Measurements from ENCODE around the gene TRMU. TPM values are rescaled to one million over a fixed set of nuclear protein-coding genes. Genes with fewer than 3 reads are reported as not detected.

The TRMU gene
- total and polyA plus RNA-seq, 4 donors = 14.3 to 34.4 (median 18.6) TPM

GRCh38 chr22:46397514-46397913 lies 62.0 kb downstream of the TRMU start:
- Histone ChIP-seq H3K9ac (ENCODE audit: low read depth in 1 of 2, low read length in 2 of 2) (no peak overlapping the region), H3K27ac (ENCODE audit: low read depth in 1 of 2, low read length in 2 of 2) (no peak overlapping the region), H3K4me3 (ENCODE audit: low read depth in 1 of 3, low read length in 3 of 3) (no peak overlapping the region), H3K9me3 (ENCODE audit: control insufficient read depth in 4 of 4, low read length in 3 of 4) (no peaks in the 10 kb centered on the region), H3K36me3 (ENCODE audit: control insufficient read depth in 4 of 4, insufficient read depth in 3 of 4, low read depth in 1 of 4, low read length in 3 of 4) (no peaks in the 10 kb centered on the region), H3K27me3 (ENCODE audit: control insufficient read depth in 4 of 4, insufficient read depth in 4 of 4, low read length in 3 of 4) (no peaks in the 10 kb centered on the region), H3K4me1 (ENCODE audit: control insufficient read depth in 4 of 4, insufficient read depth in 4 of 4, low read length in 3 of 4) (no peaks in the 10 kb centered on the region)
- 86% methylated on average over 18 of the region's 18 CpGs for WGBS
- DNase-seq (ENCODE audit: low spot score) = no peak
- no peak for TF ChIP-seq NR2F2 (IDR thresholded peaks at IDR 0.05)
- no peak for TF ChIP-seq RAD21 (IDR thresholded peaks at IDR 0.05)
- TF ChIP-seq ZBTB33 (IDR thresholded peaks at IDR 0.05) = no peak
- no peak for TF ChIP-seq TAF1 (conservative IDR thresholded peaks at IDR 0.05)
- TF ChIP-seq HNF4A (conservative IDR thresholded peaks at IDR 0.05) = no peak
- no peak for TF ChIP-seq ATF3 (IDR thresholded peaks at IDR 0.05)
- TF ChIP-seq JUND (IDR thresholded peaks at IDR 0.05) = no peak

GRCh38 chr22:46397951-46398350 lies 62.4 kb downstream of the TRMU start:
- WGBS = 88% methylated on average over 19 of the region's 19 CpGs
- Histone ChIP-seq H3K9ac (ENCODE audit: low read depth in 1 of 2, low read length in 2 of 2) (no peak overlapping the region), H3K4me3 (ENCODE audit: low read depth in 1 of 3, low read length in 3 of 3) (no peak overlapping the region), H3K4me1 (ENCODE audit: control insufficient read depth in 4 of 4, insufficient read depth in 4 of 4, low read length in 3 of 4) (no peaks in the 10 kb centered on the region), H3K27me3 (ENCODE audit: control insufficient read depth in 4 of 4, insufficient read depth in 4 of 4, low read length in 3 of 4) (no peaks in the 10 kb centered on the region), H3K9me3 (ENCODE audit: control insufficient read depth in 4 of 4, low read length in 3 of 4) (no peaks in the 10 kb centered on the region), H3K36me3 (ENCODE audit: control insufficient read depth in 4 of 4, insufficient read depth in 3 of 4, low read depth in 1 of 4, low read length in 3 of 4) (no peaks in the 10 kb centered on the region), H3K27ac (ENCODE audit: low read depth in 1 of 2, low read length in 2 of 2) (no peak overlapping the region)
- no peak for DNase-seq (ENCODE audit: low spot score)
- no peak for TF ChIP-seq CTCF (IDR thresholded peaks at IDR 0.05; ENCODE audit: low read depth, low read length, missing input control)
- TF ChIP-seq FOXA2 (IDR thresholded peaks at IDR 0.05) = no peak
- TF ChIP-seq NR2F2 (IDR thresholded peaks at IDR 0.05) = no peak
- TF ChIP-seq SP1 (IDR thresholded peaks at IDR 0.05) = no peak
- no peak for TF ChIP-seq YY1 (IDR thresholded peaks at IDR 0.05)

- no peaks in the 10 kb centered on the region for H3K27me3 ChIP-seq (ENCODE audit: control insufficient read depth in 4 of 4, insufficient read depth in 4 of 4, low read length in 3 of 4)
- no peaks in the 10 kb centered on the region for H3K4me1 ChIP-seq (ENCODE audit: control insufficient read depth in 4 of 4, insufficient read depth in 4 of 4, low read length in 3 of 4)
- WGBS = 86% methylated on average over 16 of the region's 16 CpGs
- no peak overlapping the region for H3K4me3 ChIP-seq (ENCODE audit: low read depth in 1 of 3, low read length in 3 of 3)
- H3K9me3 ChIP-seq (ENCODE audit: control insufficient read depth in 4 of 4, low read length in 3 of 4) = no peaks in the 10 kb centered on the region
- no peak overlapping the region for H3K27ac ChIP-seq (ENCODE audit: low read depth in 1 of 2, low read length in 2 of 2)
- no peak overlapping the region for H3K9ac ChIP-seq (ENCODE audit: low read depth in 1 of 2, low read length in 2 of 2)
- TF ChIP-seq REST (IDR thresholded peaks at IDR 0.05) (no peak), RXRA (IDR thresholded peaks at IDR 0.05) (no peak), JUND (IDR thresholded peaks at IDR 0.05) (no peak), HNF4G (IDR thresholded peaks at IDR 0.05) (no peak), FOXA1 (IDR thresholded peaks at IDR 0.05) (no peak), CTCF (IDR thresholded peaks at IDR 0.05; ENCODE audit: low read depth, low read length, missing input control) (no peak), SP1 (IDR thresholded peaks at IDR 0.05) (no peak), FOXA2 (IDR thresholded peaks at IDR 0.05) (no peak), EGR1 (IDR thresholded peaks at IDR 0.05; ENCODE audit: low read depth in 2 of 2) (no peak)
- no peaks in the 10 kb centered on the region for H3K36me3 ChIP-seq (ENCODE audit: control insufficient read depth in 4 of 4, insufficient read depth in 3 of 4, low read depth in 1 of 4, low read length in 3 of 4)
- no peak for DNase-seq (ENCODE audit: low spot score)
These were observed 63.9 kb downstream of the TRMU start for GRCh38 chr22:46399251-46400024.

All from liver (tissue), 9 donors.